H9 (cell line): ENCODE data around the gene TMEM164. TPM values are rescaled to one million over a fixed set of nuclear protein-coding genes. Genes with fewer than 3 reads are reported as not detected.

Source experiments
- DNase-seq: peaks from one replicate; pipeline ENCODE4 v3.0.0-alpha.2; 2017
- H2AFZ ChIP-seq: one replicate; pipeline ENCODE4 v1.6.1; 2013; ENCODE audit warnings: mild to moderate bottlenecking, low read length, control low read depth, moderate library complexity
- H2AK5ac ChIP-seq: 2 replicates; pipeline ENCODE4 v1.6.1; 2013; ENCODE audit warnings: low read length, control low read depth, mixed read lengths; ENCODE audit not compliant: insufficient read length
- H2BK120ac ChIP-seq: one replicate; pipeline ENCODE4 v1.6.1; 2013; ENCODE audit warnings: low read depth, mild to moderate bottlenecking, low read length, control low read depth, inconsistent platforms; ENCODE audit not compliant: poor library complexity, severe bottlenecking
- H2BK12ac ChIP-seq: 2 replicates; pipeline ENCODE4 v1.6.1; 2013; ENCODE audit warnings: low read length, control low read depth, mixed read lengths, low read depth; ENCODE audit not compliant: insufficient read length
- H2BK15ac ChIP-seq: 2 replicates; pipeline ENCODE4 v1.6.1; 2013; ENCODE audit warnings: low read depth, low read length, control low read depth
- H2BK20ac ChIP-seq: one replicate; pipeline ENCODE4 v1.6.1; 2013; ENCODE audit warnings: low read depth, mild to moderate bottlenecking, low read length, control low read depth, inconsistent platforms; ENCODE audit not compliant: poor library complexity, severe bottlenecking
- H2BK5ac ChIP-seq: 2 replicates; pipeline ENCODE4 v1.6.1; 2013; ENCODE audit warnings: low read length, control low read depth, mixed read lengths; ENCODE audit not compliant: insufficient read length
- H3K14ac ChIP-seq: 2 replicates; pipeline ENCODE4 v1.6.1; 2013; ENCODE audit warnings: low read length, control low read depth; ENCODE audit not compliant: insufficient read depth
- H3K18ac ChIP-seq: 2 replicates; pipeline ENCODE4 v1.6.1; 2013; ENCODE audit warnings: low read depth, mild to moderate bottlenecking, mixed read lengths, low read length, control low read depth; ENCODE audit not compliant: insufficient read length
- H3K23ac ChIP-seq: 2 replicates; pipeline ENCODE4 v1.6.1; 2013; ENCODE audit warnings: low read length, control low read depth, mixed read lengths, low read depth; ENCODE audit not compliant: insufficient read length
- H3K23me2 ChIP-seq: 2 replicates; pipeline ENCODE4 v1.6.1; 2013; ENCODE audit warnings: low read depth, mild to moderate bottlenecking, mixed read lengths, low read length, control low read depth; ENCODE audit not compliant: insufficient read length, poor library complexity, severe bottlenecking
- H3K27ac ChIP-seq: 2 replicates; pipeline ENCODE4 v1.5.1; 2013; ENCODE audit warnings: low read length, control low read depth, mixed read lengths, low read depth; ENCODE audit not compliant: insufficient read length
- H3K27me3 ChIP-seq: 2 replicates; pipeline ENCODE4 v1.6.1; 2013; ENCODE audit warnings: low read length, control low read depth, inconsistent platforms; ENCODE audit not compliant: insufficient read depth
- H3K4ac ChIP-seq: 2 replicates; pipeline ENCODE4 v1.6.1; 2013; ENCODE audit warnings: low read depth, mild to moderate bottlenecking, control low read depth, inconsistent platforms, low read length, moderate library complexity
- H3K4me1 ChIP-seq: 2 replicates; pipeline ENCODE4 v1.6.1; 2013; ENCODE audit warnings: low read length, control low read depth, inconsistent platforms; ENCODE audit not compliant: insufficient read depth
- H3K4me2 ChIP-seq: 2 replicates; pipeline ENCODE4 v1.6.1; 2013; ENCODE audit warnings: low read length, control low read depth, mixed read lengths; ENCODE audit not compliant: insufficient read length, insufficient read depth
- H3K56ac ChIP-seq: 2 replicates; pipeline ENCODE4 v1.6.1; 2013; ENCODE audit warnings: low read depth, mild to moderate bottlenecking, mixed read lengths, low read length, control low read depth; ENCODE audit not compliant: insufficient read length
- H3K79me1 ChIP-seq: 2 replicates; pipeline ENCODE4 v1.6.1; 2013; ENCODE audit warnings: low read depth, mild to moderate bottlenecking, moderate library complexity, low read length, control low read depth, inconsistent platforms; ENCODE audit not compliant: insufficient read depth, poor library complexity, severe bottlenecking
- H3K79me2 ChIP-seq: 2 replicates; pipeline ENCODE4 v1.6.1; 2013; ENCODE audit warnings: low read length, control low read depth, inconsistent platforms; ENCODE audit not compliant: insufficient read depth
- H3K9ac ChIP-seq: 2 replicates; pipeline ENCODE4 v1.6.1; 2013; ENCODE audit warnings: low read length, control low read depth, mixed read lengths; ENCODE audit not compliant: insufficient read length; ENCODE audit errors: extremely low read depth
- H3K9me3 ChIP-seq: one replicate; pipeline ENCODE4 v1.6.1; 2013; ENCODE audit warnings: low read depth, low read length, inconsistent platforms; ENCODE audit not compliant: control insufficient read depth
- H3T11ph ChIP-seq: one replicate; pipeline ENCODE4 v1.6.1; 2013; ENCODE audit warnings: mild to moderate bottlenecking, low read length, control low read depth, inconsistent platforms
- H4K20me1 ChIP-seq: one replicate; pipeline ENCODE4 v1.6.1; 2013; ENCODE audit not compliant: control insufficient read depth, insufficient read length, insufficient read depth
- H4K5ac ChIP-seq: 2 replicates; pipeline ENCODE4 v1.6.1; 2013; ENCODE audit warnings: low read depth, mild to moderate bottlenecking, mixed read lengths, low read length, control low read depth; ENCODE audit not compliant: insufficient read length
- H4K8ac ChIP-seq: replicated peaks from 2 replicates; pipeline ENCODE4 v1.6.1; 2013; ENCODE audit warnings: low read length, control low read depth, mixed read lengths, low read depth; ENCODE audit not compliant: insufficient read length
- H4K91ac ChIP-seq: 2 replicates; pipeline ENCODE4 v1.6.1; 2013; ENCODE audit warnings: low read depth, mild to moderate bottlenecking, moderate library complexity, mixed read lengths, low read length, control low read depth; ENCODE audit not compliant: insufficient read length
- H3K27ac Mint-ChIP-seq, 3 experiments: 2 replicates in 2 of 3; 3 replicates in 1 of 3; pipeline ENCODE4 v1.8.0; 2020 to 2021; ENCODE audit warnings: mixed read lengths in 3 of 3, mild to moderate bottlenecking in 1 of 3, moderate library complexity in 1 of 3
- H3K27me3 Mint-ChIP-seq: 2 replicates; pipeline ENCODE4 v1.8.0; 2021; ENCODE audit warnings: low read depth, mild to moderate bottlenecking, moderate library complexity, mixed read lengths
- H3K36me3 Mint-ChIP-seq, 3 experiments: 2 replicates in 2 of 3; 3 replicates in 1 of 3; pipeline ENCODE4 v1.8.0; 2020 to 2021; ENCODE audit warnings: low read depth in 3 of 3, mixed read lengths in 3 of 3; ENCODE audit not compliant: insufficient read depth in 1 of 3
- H3K4me1 Mint-ChIP-seq, 2 experiments: 2 replicates each; pipeline ENCODE4 v1.8.0; 2020; ENCODE audit warnings: mixed read lengths in 2 of 2
- H3K4me3 Mint-ChIP-seq, 2 experiments: 2 replicates in 1 of 2; 3 replicates in 1 of 2; pipeline ENCODE4 v1.8.0; 2020 to 2021; ENCODE audit warnings: mild to moderate bottlenecking in 2 of 2, mixed read lengths in 2 of 2, moderate library complexity in 1 of 2
- H3K9me3 Mint-ChIP-seq, 2 experiments: 2 replicates in 1 of 2; 3 replicates in 1 of 2; pipeline ENCODE4 v1.8.0; 2020; ENCODE audit warnings: mild to moderate bottlenecking in 2 of 2, mixed read lengths in 2 of 2, moderate library complexity in 1 of 2
- WGBS: extraction: QIAGEN DNeasy Blood & Tissue Kit; methylation state at CpG from one replicate; pipeline ENCODE4 v1.1.7; 2013; ENCODE audit warnings: missing lambda C conversion rate, low lambda C conversion rate, mixed read lengths; ENCODE audit not compliant: insufficient read length; ENCODE audit errors: extremely low coverage; 5-methylcytosine and 5-hydroxymethylcytosine counted together
- total RNA-seq: library from RNA; stranded (reverse); gene quantifications from 2 replicates; pipeline ENCODE4 v1.2.1, GENCODE V29; 2021
- TF ChIP-seq, protein P1 (sequence below): fragments of 200-600 bp; sonication (generic); conservative IDR thresholded peaks from 3 replicates; pipeline ENCODE4 v1.8.0; 2021; ENCODE audit warnings: antibody characterized with exemption, mild to moderate bottlenecking

Gene TMEM164
- total RNA-seq, 1 experiment from 2014 or later: 30.4 TPM

DNA sequence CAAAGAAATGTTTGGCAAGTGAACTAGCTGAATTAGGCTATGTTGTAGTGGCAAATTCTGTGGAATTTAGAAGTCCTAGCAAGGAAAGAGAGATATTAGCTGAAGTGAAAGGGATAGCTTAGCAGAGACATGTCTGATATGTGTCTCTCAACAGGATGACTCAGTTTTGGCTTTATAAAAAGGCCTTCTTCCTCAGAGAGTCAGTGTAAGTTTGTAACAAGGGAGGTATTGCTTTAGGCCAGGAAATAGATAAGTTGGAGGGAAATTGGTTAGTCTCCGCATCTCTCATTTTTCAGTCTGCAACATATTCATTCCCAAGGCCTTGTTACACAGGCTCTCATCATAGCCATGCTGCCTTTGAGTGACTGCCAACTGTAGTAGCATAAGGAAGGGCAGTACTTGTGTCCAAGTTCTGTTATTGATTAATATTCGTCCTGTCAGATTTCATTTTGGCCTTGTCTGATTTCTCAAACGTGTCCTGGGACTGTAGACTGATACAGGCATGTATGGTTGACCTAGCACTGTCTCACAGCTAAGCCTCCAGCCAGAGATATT lies 4.0 kb downstream of the TMEM164 start:
- no peak overlapping the region for H3K14ac ChIP-seq
- peaks cover 0 to 11% (median 11%) of the 10 kb centered on the region in 3 experiments; a peak in 5 of 7 replicates for H3K36me3 Mint-ChIP-seq
- no peak overlapping the region for H2BK15ac ChIP-seq
- no peaks in the 10 kb centered on the region for H4K20me1 ChIP-seq
- peaks cover 41% of the 10 kb centered on the region in 2 experiments for H3K4me1 Mint-ChIP-seq
- no peaks in the 10 kb centered on the region for H3K27me3 ChIP-seq
- no peak overlapping the region for H3K4me2 ChIP-seq
- H4K8ac ChIP-seq: no peak overlapping the region
- H3K4me1 ChIP-seq: peaks cover 10% of the 10 kb centered on the region
- no peak overlapping the region for H2AFZ ChIP-seq
- no peak overlapping the region for H3T11ph ChIP-seq
- H3K23ac ChIP-seq: no peak overlapping the region
- H3K18ac ChIP-seq: no peak overlapping the region
- no peak for DNase-seq
- H2BK12ac ChIP-seq: no peak overlapping the region
- peaks cover 16% of the 10 kb centered on the region for H3K23me2 ChIP-seq
- H2BK5ac ChIP-seq: no peak overlapping the region
- H2BK20ac ChIP-seq: no peak overlapping the region
- no peak overlapping the region for H4K5ac ChIP-seq
- no peak overlapping the region for H3K27ac ChIP-seq
- H3K9me3 ChIP-seq: no peaks in the 10 kb centered on the region
- no peaks in the 10 kb centered on the region for H3K9me3 Mint-ChIP-seq
- H3K56ac ChIP-seq: no peak overlapping the region
- H3K79me1 ChIP-seq: peaks cover 4% of the 10 kb centered on the region
- H2AK5ac ChIP-seq: no peak overlapping the region
- H3K9ac ChIP-seq: no peak overlapping the region
- H3K27ac Mint-ChIP-seq: no peak overlapping the region
- no peak overlapping the region for H3K4me3 Mint-ChIP-seq
- H2BK120ac ChIP-seq: no peak overlapping the region
- no peak overlapping the region for H4K91ac ChIP-seq
- no CpG with 5 or more reads among the region's 3 CpGs for whole genome bisulfite sequencing
- no peak overlapping the region for H3K4ac ChIP-seq
- no peaks in the 10 kb centered on the region for H3K79me2 ChIP-seq
- TF ChIP-seq, protein P1, sequence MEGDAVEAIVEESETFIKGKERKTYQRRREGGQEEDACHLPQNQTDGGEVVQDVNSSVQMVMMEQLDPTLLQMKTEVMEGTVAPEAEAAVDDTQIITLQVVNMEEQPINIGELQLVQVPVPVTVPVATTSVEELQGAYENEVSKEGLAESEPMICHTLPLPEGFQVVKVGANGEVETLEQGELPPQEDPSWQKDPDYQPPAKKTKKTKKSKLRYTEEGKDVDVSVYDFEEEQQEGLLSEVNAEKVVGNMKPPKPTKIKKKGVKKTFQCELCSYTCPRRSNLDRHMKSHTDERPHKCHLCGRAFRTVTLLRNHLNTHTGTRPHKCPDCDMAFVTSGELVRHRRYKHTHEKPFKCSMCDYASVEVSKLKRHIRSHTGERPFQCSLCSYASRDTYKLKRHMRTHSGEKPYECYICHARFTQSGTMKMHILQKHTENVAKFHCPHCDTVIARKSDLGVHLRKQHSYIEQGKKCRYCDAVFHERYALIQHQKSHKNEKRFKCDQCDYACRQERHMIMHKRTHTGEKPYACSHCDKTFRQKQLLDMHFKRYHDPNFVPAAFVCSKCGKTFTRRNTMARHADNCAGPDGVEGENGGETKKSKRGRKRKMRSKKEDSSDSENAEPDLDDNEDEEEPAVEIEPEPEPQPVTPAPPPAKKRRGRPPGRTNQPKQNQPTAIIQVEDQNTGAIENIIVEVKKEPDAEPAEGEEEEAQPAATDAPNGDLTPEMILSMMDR: no peak
- H3K27me3 Mint-ChIP-seq: peaks cover 4% of the 10 kb centered on the region
